NCI-H2196 (cell line): ENCODE data around the gene GPR62.
"Not testable (repeated sequence)": the region's sequence is repeated elsewhere in the genome, so short reads cannot be mapped to it uniquely, and the experiment has no call there.

Experiments used
- DNase-seq: peaks from one replicate; lab custom pipeline; 2025; ENCODE audit not compliant: unreplicated experiment; lab: John Stamatoyannopoulos, UW

Gene GPR62

DNA sequence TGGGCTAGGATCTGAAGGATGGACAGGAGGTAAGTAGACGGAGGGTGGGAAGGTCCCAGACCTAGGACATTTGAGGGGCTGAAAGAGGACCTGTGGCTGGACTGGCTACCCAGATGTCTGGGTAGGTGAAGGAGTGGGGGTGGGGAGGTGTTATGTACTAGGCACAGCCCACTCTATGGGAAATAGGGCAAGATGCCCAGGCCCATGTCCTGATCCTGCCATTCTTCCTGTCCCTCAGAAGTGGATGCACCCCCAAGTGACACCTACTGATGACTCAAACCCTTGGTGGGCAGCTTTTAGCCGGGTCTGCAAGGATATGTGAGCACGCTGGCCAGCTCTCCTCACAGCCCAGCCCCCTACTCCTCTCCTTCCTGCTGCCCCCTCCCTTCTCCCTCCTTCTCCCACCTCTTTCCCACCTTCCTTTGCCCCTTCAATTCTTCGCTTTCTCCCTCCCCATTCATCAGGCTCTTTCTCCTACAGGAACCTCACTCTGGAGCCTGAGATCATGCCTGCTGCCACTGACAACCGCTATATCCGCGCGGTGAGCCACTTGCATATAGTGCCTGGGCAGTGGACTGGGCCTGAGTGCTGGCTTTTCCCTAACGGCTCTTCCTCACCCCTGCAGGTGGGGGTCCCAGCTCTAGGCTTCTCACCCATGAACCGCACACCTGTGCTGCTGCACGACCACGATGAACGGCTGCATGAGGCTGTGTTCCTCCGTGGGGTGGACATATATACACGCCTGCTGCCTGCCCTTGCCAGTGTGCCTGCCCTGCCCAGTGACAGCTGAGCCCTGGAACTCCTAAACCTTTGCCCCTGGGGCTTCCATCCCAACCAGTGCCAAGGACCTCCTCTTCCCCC is 33.3 kb downstream of the GPR62 start:
- DNase-seq, result no peak

DNA sequence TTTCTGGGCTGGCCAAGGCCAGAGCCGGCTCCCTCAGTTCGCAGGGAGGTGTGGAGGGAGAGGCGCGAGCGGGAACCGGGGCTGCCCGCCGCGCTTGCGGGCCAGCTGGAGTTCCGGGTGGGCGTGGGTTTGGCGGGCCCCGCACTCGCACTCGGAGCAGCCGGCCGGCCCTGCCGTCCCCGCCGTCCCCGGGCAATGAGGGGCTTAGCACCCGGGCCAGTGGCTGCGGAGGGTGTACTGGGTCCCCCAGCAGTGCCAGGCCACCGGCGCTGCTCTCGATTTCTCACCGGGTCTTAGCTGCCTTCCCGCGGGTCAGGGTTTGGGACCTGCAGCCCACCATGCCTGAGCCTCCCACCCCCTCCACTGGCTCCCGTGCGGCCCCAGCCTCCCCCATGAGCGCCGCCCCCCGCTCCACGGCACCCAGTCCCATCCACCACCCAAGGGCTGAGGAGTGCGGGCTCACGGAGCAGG is 35.4 kb downstream of the GPR62 start:
- DNase-seq, result not testable (repeated sequence)

DNA sequence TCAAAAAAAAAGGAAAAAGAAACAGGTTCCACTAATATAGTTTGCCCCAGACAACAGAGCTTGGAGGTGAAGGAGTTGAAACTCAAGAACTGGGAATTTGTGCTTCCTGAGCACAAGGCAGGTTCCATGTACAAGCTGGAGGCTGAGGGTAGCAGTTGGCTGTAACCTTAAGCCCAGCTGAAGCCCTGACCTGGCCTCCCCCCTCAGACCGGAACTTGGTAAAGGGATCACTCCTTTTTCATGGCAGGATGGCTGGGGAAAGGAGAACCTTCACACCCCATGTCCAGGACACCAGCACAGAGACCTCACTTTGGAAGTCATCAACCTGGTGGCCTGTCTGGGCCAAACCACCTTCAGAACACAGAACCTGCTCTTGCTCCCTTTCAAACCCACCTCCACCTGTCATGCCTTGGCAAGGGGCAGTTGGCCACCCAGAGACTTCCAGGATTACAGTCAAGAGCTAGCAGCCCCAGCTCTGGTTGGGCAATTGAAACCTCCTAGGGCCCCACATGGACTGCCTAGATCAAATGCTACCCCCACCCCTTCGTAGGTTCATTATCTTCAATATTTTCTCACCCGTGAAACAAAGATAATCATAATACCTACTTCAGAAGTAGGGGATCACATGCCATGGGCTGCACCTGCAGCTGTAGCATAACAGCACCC is 37.0 kb downstream of the GPR62 start:
- DNase-seq, result no peak

DNA sequence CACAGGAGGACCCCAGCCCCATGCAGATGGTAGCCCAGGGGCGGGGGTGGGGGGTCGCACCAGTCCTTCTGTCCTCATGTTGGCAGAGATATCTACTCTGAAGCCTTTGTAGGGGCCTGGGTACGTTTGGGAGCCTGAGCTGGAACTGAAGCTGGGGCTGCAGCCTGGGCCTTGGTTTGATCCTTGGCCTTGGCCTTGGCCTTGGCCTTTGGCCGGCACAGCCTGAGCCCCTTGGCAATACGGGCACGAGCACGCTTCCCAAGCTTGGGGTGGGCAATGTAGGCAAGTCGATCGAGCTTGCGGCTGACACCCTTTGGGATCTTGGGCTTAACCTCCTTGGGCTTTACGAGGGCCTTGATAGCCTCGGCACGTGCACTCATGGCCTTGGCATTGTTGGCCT is 38.5 kb downstream of the GPR62 start:
- DNase-seq, result not testable (repeated sequence)

DNA sequence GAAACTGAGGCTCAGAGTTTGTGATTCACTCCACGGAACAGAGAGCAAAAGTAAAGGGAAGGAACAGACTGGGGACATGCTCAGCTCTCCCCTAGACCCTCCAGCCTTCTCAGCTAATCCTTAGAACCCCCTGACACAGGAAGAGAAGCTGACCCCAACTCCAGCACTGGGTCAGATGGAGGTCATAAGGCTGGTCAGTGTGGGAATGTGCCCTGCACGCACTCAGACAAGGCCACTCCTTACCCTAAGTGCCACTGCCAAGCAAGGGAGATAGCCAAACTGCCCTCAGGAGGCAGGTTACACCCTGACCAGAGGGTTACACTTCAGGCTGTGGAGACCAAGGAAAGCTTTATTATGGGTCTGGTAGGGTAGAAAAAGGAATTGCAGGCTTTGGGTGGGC is 39.3 kb downstream of the GPR62 start:
- DNase-seq, result no peak

DNA sequence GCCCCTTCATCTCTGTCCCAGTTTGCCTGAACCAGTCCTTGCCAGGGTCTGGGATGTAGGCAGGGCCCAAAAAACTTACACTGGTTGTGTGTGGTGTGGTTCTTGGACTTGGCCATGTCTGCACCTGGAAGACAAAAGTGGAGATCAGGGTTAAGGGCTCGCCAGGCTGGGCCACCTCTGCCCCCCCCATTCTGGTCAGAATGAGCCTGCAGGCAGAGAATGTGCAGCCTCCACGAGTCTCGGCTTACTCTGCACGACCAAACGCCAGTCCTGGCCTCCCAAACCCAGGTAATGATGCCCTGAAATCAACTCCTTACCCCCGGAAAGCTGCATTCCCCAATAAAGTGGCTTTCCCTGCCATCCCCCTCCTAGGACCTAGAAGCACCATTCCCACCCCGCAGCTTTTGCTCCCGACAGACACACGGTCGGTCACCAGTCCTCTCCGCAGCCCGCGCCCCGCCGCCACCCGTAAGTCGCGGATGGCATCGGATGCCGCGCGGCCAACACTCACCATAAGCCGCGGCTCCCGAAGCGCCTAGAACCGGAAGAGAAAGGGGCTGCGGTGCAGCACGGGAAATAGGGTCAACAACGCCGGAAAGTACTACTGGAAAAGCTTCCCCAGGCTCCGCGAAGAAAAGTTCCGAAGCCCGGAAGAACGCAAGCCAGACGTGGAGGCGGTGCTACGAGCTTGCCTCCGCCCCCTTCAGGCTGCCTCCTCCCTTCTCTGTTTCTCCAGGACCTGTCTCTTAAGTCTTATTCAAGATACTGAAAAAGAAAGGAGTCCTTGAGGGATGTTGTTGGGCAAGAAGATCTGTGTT is 40.4 kb downstream of the GPR62 start, which contains the start of gene RPL29:
TSS of gene RPL29 (minus strand) at position 550 of the 818 bp plus-strand sequence. CDS start at position 116, 434 bp downstream.
- DNase-seq, result peak; percentile 69

DNA sequence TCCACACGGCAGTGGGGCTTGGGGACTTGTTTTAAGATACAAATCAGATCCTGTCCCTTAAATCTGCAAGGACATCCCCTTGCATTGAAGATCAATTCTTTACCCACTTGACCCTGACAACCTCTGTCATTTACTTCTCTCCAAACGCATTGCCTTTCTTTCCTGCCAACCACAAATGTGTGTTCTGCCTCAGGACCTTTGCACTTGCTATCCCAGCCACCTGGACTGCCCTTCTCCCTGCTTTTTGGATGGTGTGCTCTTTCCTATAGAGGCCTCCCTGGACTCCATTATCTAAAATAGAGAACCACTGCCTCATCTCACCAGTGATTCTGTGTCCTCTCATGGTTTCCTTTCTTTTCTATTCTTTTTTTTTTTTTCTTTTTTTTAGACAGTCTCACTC is 42.0 kb downstream of the GPR62 start:
- DNase-seq, result no peak

DNA sequence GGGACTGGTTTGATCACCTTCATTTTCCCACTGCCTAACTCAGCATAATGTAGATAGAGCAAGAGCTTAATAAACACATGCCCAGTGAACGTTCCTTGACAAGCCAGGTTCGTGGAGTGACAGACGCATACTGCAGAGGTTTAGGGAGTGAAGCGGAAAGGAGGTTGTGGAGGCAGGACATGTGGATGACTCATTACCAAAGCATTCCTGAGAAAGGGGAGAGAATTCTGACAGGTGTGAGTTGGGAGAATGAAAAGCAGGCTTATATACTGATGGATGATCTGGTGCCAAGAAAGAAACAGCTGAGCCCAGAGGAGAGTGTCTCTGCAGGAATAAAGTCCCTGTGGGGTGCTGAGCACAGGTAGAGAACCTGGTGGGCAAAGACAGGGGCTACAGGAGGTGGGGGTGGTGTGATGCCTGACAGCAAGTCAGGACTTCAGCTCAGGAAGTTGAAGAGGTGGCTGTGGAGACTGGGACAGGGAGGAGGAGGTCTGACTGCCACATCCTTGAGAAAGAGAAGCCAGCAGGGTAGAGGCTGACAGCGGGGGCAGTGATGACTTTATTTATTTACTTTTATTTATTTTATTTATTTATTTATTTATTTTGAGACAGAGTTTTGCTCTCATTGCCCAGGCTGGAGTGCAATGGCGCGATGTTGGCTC is 42.9 kb downstream of the GPR62 start:
- no peak for DNase-seq

DNA sequence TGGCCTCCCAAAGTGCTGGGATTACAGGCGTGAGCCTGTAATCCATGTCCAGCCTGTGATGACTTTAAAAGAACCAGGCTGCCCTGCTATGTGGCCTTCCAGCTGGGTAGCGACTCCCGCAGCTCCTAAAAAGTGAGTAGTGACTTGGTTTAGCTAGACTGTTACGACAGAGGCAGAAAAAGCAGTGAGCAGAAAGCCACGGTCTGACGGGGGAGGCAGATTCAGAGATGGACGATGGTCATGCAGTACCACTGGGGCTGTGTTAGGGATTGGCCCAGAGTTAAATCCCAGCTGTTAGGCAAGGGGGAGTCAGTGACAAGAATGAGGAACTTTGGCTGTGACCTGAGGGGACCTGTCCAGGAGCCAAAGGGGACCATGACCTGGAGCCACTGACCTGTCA is 43.6 kb downstream of the GPR62 start:
- no peak for DNase-seq

DNA sequence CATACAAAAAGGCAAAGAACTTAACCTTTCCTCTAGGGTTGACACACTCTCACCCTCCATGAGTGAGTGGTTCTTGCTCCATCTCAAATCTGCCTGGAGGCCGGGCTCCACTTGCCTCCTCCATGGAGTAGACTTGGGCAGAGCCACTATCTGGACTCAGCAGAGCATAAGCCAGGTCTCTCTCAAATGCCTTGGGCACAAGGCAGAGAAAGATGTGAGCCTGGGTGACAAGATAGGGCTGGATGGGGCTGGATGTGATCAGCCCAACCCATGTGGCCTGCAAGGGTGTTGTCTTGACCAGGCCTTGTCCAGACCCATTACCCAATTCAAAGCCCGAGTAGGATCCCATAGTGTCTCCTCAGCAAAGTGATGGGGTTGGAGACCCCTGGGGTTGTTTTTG is 44.7 kb downstream of the GPR62 start:
- no peak for DNase-seq

DNA sequence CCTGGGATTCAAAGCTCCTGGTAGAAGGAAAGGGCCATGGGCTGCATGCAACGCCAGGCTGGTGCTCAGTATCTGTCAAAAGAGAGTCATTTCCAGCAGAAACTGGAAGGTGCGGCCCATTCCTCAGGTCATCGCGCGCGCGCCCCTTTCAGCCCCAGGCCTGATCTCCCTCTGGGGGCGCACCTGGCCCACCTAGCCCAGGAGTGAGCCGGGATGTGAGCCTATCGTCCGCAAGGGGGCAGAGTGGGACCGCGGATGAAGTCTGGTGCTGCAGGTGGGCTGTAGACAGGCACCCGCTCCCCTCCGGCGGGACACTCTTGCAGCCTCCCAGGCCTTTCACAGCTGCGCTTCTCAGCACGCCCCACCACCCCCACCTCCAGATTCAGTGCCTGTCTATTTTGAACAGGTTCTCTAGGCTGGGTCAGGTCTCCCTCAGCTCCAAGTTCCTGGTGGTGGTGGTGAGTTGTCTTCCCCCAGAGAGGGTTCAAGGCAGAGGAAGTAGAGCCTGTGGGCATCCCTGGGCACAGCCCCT is 46.3 kb downstream of the GPR62 start:
- DNase-seq, result peak; percentile 51

DNA sequence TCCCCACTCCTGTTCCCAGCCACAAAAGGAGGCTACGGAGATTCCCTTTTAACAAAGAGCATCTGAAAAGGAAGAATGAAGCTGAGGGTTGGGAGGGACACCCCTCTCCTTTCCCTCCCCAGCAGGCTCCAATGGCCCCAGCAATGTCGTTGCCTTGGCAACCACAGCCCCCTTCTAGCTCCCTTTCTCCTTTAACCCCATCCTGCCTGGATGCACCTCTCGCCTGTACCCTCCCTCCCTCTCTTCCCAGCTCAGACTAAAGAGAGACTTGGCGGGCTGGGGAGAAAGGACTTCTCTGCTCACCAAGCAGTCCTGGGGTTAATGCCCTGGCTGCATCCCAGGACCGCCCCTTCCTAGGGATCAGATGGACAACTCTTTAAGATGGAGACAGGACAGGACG is 47.6 kb downstream of the GPR62 start:
- DNase-seq, result no peak

DNA sequence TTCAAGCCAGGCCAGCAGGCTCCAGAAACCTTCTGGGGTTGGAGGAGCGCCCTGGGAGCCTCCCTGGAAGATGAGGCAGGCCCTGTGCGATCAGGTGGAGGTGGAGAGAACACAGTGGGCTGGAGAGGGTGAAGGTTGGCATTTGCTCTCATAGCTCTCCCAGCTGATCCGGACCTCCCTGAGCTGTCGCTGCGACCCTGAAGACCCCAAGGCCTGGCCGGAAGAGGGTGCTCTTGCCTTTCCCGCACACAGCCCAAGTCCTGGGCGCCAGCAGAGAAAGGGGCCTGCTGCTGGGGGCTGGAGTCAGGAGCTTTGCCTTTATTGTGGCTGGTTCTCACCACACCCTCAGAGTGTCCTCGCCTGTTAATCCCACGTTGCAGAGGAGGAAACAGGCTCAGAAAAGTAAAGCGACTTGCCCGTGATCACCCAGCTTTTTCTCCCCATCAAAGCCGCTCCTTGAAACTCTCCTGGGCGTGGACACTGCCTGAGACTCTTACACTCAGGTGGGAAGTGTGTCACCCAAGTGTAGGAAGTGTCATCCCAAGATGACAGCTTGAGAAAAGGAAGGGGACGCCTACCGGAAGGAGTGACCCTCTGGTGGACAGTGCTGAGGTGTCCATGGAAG is 49.1 kb downstream of the GPR62 start:
- no peak for DNase-seq

DNA sequence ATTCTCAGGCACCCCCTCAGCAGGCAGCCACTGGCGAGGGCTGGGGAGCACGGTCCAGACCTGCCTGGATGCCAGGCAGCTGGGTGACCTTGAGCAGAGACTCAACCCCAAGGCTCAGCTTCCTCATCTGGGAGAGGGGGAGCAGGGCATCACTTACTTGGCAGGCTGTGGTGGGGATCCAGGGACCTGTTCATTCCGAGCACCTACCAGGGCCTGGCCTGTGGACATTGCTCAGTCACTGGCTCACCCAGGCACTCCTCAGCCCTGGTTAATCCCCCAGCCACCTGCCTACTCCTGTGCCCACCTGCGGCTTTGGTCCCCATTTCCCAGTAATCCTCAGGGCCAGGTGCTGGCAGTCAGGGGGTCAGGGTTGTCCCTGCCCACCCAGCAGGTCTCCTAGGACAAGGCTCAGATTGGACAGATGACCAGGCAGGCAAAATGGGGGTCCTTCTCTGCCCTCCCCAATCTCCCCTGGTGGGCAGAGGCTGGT is 49.8 kb downstream of the GPR62 start:
- DNase-seq, result no peak

DNA sequence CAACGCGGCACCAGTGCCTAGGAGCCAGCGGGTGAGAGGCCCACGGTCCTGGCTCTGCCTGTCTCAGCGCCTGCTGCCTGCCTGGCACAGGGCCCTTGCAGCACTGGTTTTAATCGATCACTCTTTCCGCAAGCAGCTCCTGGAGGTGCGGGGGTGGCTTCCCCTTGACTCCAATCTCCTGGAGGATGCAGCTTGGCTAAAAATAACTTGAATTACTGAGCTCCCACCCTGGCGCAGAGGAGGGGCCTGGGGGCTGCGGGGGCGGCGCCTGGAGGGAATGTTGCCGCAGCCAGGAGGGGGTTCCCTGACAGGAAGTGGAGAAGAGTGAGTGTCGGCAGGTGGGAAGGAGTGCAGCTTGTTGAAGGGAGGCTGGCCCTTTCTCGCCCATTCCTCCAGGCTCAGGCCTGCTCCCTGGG is 50.4 kb downstream of the GPR62 start:
- no peak for DNase-seq

DNA sequence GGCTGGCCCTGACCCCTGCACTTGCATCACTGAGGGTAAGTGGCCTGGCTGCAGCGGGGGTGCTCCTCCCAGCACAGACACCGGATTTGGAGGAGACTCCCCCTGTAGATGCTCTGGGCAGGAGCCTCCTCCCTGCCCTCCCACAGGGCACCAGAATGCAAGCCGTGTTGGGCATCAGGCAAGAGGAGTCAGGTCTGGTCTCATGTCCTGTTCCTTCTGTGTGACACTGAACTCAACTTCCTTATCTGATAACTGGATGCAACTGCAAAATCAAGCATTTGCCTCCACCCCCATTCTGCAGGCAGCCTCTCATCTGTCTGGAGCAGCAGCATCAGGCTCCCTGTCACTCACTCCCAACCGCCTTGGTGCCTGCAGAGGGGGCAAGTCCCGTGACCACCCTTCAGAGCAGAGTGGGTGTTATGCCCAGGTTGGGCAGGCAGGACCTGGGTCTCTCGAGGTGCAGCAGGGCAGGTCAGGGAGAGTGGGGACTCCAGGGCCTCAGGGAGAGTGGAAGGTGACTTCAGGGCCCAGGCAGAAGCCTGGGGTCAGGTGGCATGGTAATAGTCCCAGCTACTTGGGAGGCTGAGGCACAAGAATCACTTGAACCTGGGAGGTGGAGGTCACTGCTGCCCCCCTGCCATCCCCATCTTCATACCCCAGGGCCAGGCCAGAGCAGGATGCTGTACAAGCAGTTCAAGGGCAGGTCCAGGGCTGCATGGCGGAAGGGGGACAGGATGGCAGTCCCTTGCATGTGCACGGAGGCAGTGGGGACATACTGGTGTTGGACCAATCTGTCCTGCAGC is 51.0 kb downstream of the GPR62 start:
- no peak for DNase-seq

DNA sequence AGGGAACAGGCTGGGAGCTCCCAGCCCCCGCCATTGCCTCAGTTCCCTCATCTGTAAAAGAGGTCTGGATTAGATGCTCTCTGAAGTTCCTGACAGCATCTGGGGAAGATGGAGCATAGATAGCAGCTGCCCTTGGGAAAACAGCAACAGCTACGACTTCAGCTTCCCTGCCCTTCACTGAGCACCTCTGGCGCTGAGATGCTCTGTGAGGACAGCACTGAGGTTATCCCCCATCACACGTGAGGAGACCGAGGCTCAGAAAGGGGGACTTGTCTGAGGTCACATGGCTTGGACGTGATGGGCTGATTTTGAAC is 51.6 kb downstream of the GPR62 start:
- no peak for DNase-seq
